Sigmoid colon (tissue), 4 donors: Measurements from ENCODE around the gene ARRDC3.

ENCODE experiments used
- CTCF ChIP-seq, 4 experiments: fragments of 450-650 bp in 3 of 4; fragments of 200-600 bp in 1 of 4; IDR thresholded peaks; one replicate each; pipeline ENCODE4 v1.5.1; 2016 to 2019; ENCODE audit warnings: antibody characterized with exemption in 4 of 4, mild to moderate bottlenecking in 3 of 4, moderate library complexity in 2 of 4
- EP300 ChIP-seq, 4 donors: sonication (generic); formaldehyde crosslinking; IDR thresholded peaks; one replicate each; pipeline ENCODE4 v1.6.1; 2017; ENCODE audit warnings: antibody characterized with exemption in 4 of 4
- POLR2A ChIP-seq, 2 donors: fragments of 450-650 bp; IDR thresholded peaks; one replicate each; pipeline ENCODE4 v1.6.1; 2016; ENCODE audit warnings: antibody characterized with exemption in 2 of 2, mild to moderate bottlenecking in 2 of 2, moderate library complexity in 2 of 2

GRCh38 chr5:91416491-91416890, 33.4 kb upstream of the ARRDC3 start:
- TF ChIP-seq CTCF (IDR thresholded peaks at IDR 0.05) (no peak), POLR2A (IDR thresholded peaks at IDR 0.05) (no peak), EP300 (IDR thresholded peaks at IDR 0.05) (no peak)
